Activated CD8-positive, alpha-beta memory T cell treated with anti-CD3 and anti-CD28 coated beads for 1 hour (primary cell): ENCODE data around the gene ZNF280D.

Experiments
- DNase-seq, 2 donors: peaks; one replicate each; pipeline ENCODE4 v3.0.0-alpha.2; 2020; ENCODE audit warnings: low read depth in 1 of 2; ENCODE audit errors: extremely low read depth in 1 of 2

The ZNF280D gene

DNA sequence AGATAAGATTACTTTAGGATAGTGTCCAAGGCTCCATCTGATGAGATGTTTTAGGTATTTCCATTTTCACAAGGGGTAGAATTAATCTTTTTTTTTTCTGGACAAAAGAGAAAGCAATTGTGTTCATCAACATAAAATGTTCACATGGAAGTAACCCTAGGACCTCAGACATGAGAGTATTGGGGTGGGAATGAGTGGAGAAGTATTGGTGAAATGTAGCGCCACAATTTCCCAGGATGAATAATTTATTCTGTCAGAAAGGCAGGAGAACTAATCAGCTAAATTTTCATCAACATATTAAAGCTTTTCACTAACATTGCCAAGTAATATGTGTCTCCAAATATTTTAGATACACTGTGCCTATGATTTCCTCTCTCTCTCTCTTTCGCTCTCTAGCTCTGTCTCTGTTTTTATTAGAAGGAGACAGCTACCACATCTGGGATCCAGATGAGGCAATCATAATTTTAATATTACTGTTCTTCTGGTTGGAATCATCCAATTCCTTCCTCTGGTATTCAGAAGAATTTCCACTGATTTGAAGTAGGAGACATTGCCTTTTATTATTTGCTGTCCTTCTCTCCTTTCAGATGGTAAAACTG, 21.6 kb upstream of the ZNF280D start:
- DNase-seq = no peak

DNA sequence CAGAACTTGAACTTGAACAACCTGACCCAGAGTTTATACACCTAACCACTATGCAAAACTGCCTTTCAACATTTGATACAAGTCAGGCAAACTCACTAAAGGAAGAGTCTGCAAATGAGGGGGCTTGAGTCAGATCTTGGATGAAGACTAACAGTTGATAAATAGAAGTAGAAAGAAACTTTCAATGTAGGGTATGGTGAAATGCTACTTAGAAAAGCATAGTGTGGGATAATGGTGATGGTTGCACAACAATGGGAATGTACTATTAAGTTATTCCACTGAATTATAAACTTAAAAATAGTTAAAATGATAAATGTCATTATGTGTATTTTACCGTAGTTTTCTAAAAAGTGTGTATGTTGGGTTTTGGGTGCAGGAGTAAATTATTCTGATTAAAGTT, 19.7 kb upstream of the ZNF280D start:
- DNase-seq = no peak

- no peak for DNase-seq
These were observed 16.7 kb upstream of the ZNF280D start for GRCh38 chr15:56749982-56750381.

DNA sequence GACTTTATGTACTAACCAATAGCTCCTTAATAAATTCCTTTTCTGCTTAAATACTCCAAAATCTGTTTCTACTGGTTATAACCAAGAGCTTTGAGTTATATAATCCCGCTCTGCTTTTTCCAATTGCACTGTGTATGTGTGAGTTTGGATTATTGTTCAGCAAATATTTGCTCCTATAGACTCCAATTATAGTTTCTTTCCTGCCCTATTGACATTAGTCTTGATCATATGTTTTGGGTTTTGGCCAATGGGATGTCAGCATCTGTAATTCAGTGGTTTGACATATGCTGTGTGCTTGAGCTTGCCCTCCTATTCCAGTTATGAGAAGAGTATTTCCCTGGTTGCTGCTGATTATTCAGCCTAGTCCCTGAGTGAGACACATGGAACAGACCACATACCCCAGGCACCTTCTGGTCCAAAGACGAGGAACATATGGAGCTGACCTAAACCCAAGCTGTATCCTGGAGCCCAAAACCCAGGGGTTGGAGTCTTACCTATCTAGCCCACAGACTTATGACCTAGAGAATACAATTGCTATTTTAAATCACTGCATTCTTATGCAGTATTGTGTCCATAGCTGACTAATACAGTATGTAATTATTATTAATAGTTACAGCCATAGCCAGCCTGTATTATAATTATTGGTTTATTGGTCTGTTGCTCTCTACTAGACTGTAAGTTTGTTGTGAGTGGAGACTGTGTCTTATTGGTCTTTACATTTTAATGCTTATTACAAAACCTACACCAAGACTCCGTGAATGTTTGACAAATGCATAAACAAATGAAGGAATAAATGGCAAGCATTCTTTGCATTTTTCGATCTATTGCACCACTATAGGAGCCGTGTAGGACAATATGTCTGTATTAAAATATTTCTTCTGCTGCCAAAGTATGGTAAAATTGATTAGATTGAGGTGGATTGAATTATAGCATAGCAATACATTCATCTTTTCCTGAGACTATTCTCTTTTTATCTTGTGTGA, 11.7 kb upstream of the ZNF280D start:
- DNase-seq = no peak

DNA sequence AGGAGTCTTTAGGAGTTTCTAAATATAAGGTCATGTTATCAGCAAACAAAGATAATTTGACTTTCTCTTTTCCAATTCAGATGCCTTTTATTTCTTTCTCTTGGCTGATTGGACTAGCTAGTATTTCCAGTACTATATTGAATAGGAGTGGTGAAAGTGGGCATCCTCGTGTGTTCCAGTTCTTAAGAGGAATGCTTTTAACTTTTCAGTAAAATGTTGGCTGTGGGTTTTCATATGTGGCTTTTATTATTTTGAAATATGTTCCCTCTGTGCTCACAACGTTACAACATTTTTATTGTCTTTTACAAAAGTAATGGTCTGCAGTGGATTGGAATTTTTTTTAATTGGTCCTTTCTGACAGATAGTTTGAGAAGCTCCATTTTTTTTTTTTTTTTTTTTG, 8.2 kb upstream of the ZNF280D start:
- no peak for DNase-seq

DNA sequence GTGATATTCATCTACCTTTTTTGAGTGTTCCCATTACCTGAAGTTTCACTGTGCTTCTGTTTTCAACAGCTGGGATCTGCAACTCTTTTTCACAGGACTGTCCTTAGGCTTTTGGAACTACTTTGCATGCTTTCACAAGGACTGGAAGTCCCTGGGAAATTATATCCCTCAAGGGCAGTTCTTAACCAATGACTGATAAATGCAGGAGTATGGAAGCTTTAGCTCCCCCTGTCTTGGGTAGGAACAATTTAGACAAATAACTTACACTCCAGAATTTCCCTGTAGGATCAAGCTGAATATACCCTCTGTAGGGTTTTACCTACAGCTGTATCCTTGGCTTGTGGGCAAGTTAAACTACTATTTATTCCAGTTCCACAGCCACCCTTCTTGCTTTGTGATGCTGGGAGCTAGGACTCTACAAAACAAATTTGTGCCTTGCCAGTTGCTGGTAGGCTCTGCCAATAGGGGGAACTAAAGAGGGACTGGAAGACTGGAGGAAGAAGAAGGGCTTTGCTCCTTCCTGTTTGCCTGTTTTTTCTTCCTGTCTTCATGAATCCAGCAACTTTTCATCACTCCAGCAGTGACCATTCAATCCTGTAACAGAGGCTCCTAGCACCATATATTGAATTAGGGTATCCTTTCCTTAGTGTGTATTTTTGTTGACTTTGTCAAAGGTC, 6.8 kb upstream of the ZNF280D start:
- no peak for DNase-seq

DNA sequence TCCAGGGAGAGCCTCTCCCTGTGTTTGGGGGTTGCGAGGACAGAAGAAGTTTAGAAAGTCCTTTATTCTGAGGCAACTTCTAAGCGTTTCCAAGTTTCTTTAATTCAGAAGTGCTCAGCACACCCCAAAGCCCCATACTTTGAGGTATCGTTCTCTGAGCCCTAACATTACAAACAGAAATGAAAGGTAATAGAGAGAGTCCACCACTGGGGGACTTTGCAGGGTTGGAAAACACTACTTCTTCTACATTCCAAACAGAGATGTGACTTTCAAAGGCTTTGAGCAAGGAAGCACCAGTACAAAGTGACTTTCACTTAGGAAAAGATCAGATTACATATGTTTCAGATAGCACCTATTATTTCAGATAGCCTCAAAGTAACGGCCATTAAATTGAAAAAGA, 6.2 kb upstream of the ZNF280D start:
- no peak for DNase-seq

GRCh38 chr15:56737791-56738190, 4.5 kb upstream of the ZNF280D start:
- no peak for DNase-seq

DNA sequence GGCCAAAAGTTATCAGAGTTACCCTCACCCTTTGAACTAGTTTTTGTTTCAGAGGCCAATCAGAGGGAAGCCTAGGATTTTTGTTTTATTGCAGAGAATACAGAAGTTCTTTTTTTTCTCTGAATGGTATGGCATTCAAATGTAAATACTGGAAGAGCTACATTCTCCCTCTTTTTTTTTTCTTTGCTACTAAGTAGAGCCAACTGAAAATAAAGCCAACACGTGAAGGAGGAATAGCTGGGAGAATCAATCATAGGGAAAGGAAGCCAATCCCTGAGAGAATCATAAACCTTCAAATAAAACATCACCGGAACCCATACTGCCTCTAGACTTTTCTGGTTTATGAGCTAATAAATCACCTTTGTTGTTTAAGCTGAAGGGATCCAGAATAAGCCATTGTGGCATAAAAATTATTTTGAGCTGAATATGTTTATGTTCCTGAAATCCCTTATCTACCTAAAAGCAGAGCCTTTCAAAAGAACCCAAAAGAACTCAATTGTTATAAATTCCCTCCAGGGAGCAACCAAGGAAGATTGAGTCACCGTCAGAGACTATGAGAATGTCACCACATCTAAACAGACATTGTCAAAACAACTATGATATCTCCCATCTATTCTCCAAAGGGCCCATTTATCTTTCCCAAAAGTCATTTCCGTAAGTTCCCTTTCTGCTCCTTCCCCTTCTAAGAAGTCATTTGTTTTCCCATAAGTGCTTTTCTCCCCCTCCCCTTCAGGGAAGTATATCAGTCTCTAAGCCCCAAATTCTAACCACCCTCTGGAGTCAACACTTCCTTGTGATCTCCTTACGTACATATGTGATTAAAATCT, 3.8 kb upstream of the ZNF280D start:
- DNase-seq = no peak

DNA sequence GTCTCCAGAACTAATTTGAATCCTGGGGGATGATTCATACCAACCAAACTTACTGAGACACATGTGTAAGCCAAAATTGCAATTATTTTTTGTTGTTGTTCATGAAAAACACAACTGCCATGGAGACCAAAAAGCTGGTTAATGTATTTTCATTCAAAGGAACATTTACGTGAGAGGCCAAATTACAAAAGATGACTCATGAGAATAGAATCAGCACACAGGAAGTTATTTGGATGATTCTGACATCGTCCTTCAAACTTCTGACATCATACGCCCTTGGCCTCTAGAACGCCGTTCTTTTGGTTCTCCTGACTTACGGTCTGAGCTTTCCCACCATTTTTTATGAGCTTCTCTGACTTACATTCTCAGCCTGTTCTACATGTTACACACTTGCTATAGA, 3.0 kb upstream of the ZNF280D start:
- DNase-seq = no peak

- DNase-seq = no peak
These were observed 2.3 kb upstream of the ZNF280D start for GRCh38 chr15:56735589-56735988.

GRCh38 chr15:56734013-56734635, 815 bp upstream of the ZNF280D start:
- no peak for DNase-seq

GRCh38 chr15:56732886-56733135, 498 bp downstream of the ZNF280D start:
- DNase-seq = no peak

DNA sequence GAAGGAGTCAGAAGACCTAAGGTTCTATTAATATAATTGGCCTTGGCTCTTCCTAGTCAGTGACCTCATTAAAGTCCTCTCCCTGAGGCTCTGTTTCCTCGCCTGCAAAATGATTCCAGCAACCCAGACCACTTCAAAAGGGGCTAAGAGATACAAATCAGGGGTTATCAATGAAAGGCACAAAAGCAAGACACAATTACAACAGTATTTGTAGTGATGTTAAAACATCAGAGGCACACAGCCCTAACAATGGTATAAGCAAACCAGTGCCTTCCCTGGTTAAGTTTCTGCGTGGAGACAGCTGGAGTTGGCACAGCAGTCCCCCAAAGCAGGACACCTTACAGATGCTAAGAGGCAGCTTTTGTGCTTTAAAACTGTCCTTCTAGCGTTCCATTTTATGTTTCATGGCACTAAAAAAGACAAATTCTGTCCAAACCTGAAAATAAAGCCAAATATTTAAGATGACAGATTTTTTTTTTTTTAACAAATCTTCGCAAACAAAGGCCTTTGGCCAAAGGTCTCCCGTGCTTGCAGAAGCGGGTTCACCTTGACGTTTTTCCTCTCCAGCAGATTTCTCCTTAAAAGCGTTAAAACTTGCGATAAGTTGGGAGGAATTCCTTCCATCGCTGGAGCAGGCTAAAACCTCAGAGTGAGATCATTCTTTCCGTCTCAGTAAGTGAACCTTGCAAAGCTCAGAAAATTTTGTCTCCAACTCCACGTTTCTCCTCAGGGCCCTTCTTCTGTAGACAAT, 999 bp downstream of the ZNF280D start:
- DNase-seq = no peak

DNA sequence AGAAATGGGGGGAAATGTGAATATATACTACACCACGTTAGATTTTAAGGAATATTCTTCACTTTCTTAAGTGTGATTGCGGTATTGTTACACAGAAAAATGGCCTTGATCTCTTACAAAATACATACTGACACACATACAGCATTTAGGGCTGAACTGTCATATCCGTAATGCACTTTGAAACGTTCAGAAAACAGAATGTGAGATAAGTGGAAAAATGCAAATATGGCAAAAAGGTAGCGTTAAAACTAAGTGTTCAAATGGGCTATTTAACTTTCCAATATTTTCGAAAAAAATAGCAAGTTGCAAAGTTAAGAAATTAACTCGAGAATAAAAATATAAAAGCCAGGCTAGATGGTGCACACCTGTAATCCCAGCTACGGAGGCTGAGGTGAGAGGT, 1.8 kb downstream of the ZNF280D start:
- no peak for DNase-seq

- no peak for DNase-seq
These were observed 3.7 kb downstream of the ZNF280D start for GRCh38 chr15:56729561-56729960.

GRCh38 chr15:56725386-56725785, 7.9 kb downstream of the ZNF280D start:
- no peak for DNase-seq

- DNase-seq = no peak
These were observed 9.1 kb downstream of the ZNF280D start for GRCh38 chr15:56724232-56724631.

- DNase-seq = no peak
These were observed 9.5 kb downstream of the ZNF280D start for GRCh38 chr15:56723787-56724186.
